ENCODE measurements around the gene SPX. TPM values are rescaled to one million over a fixed set of nuclear protein-coding genes. Genes with fewer than 3 reads are reported as not detected.

SPX gene
- total RNA-seq, 2 experiments from 2014 or later = 0.20 TPM; not detected in 1

GRCh38 chr12:21502872-21503271 lies 23.2 kb upstream of the SPX start:
- H3K27me3 Mint-ChIP-seq = no peaks in the 10 kb centered on the region
- no peak for TF ChIP-seq CTCF (IDR thresholded peaks at IDR 0.05)
- peaks cover 23% of the 10 kb centered on the region for H3K36me3 Mint-ChIP-seq (ENCODE audit: low read depth)
- H3K4me1 Mint-ChIP-seq (ENCODE audit: low read depth) = peaks cover 49% of the 10 kb centered on the region
- no peak for DNase-seq
- ChIA-PET CTCF (no interaction called here), POLR2A (interaction anchor here (0.6 to 1.3 kb wide), 2 partner anchors 52 to 59 kb away, joined by 3 to 4 read pairs; no protein-coding TSS in a partner anchor)
- no peak for ATAC-seq
- H3K4me3 Mint-ChIP-seq = no peak overlapping the region
- intact Hi-C loops (cut with micrococcal nuclease) = loop anchor here (5.0 kb wide), 3 partner anchors 46 to 154 kb away; partner anchors contain the start of genes LDHB and PYROXD1
- H3K9me3 Mint-ChIP-seq = no peaks in the 10 kb centered on the region
- no peak overlapping the region for H3K27ac Mint-ChIP-seq

- peaks cover 31% of the 10 kb centered on the region for H3K36me3 Mint-ChIP-seq (ENCODE audit: low read depth)
- intact Hi-C loops (cut with micrococcal nuclease) = no loop called here
- ChIA-PET CTCF (no interaction called here), POLR2A (interaction anchor here (0.8 kb wide), 2 partner anchors 23 to 151 kb away, joined by 3 read pairs; no protein-coding TSS in a partner anchor)
- no peaks in the 10 kb centered on the region for H3K9me3 Mint-ChIP-seq
- no peaks in the 10 kb centered on the region for H3K27me3 Mint-ChIP-seq
- H3K4me3 Mint-ChIP-seq = no peak overlapping the region
- no peak for TF ChIP-seq CTCF (IDR thresholded peaks at IDR 0.05)
- peaks cover 56% of the 10 kb centered on the region for H3K4me1 Mint-ChIP-seq (ENCODE audit: low read depth)
- no peak for ATAC-seq
- H3K27ac Mint-ChIP-seq = no peak overlapping the region
- DNase-seq = no peak
These were observed 20.2 kb upstream of the SPX start for GRCh38 chr12:21505888-21506287.

GRCh38 chr12:21507849-21508248 lies 18.2 kb upstream of the SPX start:
- Mint-ChIP-seq H3K9me3 (no peaks in the 10 kb centered on the region), H3K4me3 (no peak overlapping the region), H3K27me3 (no peaks in the 10 kb centered on the region), H3K36me3 (ENCODE audit: low read depth) (peaks cover 40% of the 10 kb centered on the region), H3K27ac (no peak overlapping the region), H3K4me1 (ENCODE audit: low read depth) (peaks cover 51% of the 10 kb centered on the region)
- TF ChIP-seq CTCF (IDR thresholded peaks at IDR 0.05) = no peak
- DNase-seq = no peak
- no peak for ATAC-seq
- intact Hi-C loops (cut with micrococcal nuclease) = no loop called here
- CTCF ChIA-PET = interaction anchor here (2.0 to 2.7 kb wide), 2 partner anchors 150 to 172 kb away, joined by 5 to 9 read pairs; partner anchors contain the start of gene LDHB
- POLR2A ChIA-PET = interaction anchor here (0.9 kb wide), 1 partner anchor 59 kb away, joined by 3 read pairs; no protein-coding TSS in a partner anchor

- peaks cover 32% of the 10 kb centered on the region for H3K4me1 Mint-ChIP-seq (ENCODE audit: low read depth)
- peak overlapping the region; percentile 28 for H3K4me3 Mint-ChIP-seq
- peak; percentile 90 for ATAC-seq
- intact Hi-C loops (cut with micrococcal nuclease) = no loop called here
- peak; percentile 6 for DNase-seq
- no peaks in the 10 kb centered on the region for H3K27me3 Mint-ChIP-seq
- POLR2A ChIA-PET = interaction anchor here (1.0 to 2.3 kb wide), 4 partner anchors 8 to 148 kb away, joined by 3 to 6 read pairs (median 4); partner anchors contain the start of genes GOLT1B, LDHB, PYROXD1 and RECQL
- TF ChIP-seq CTCF (IDR thresholded peaks at IDR 0.05) = no peak
- peaks cover 39% of the 10 kb centered on the region for H3K36me3 Mint-ChIP-seq (ENCODE audit: low read depth)
- H3K27ac Mint-ChIP-seq = peak overlapping the region; percentile 81
- H3K9me3 Mint-ChIP-seq = no peaks in the 10 kb centered on the region
- CTCF ChIA-PET = interaction anchor here (0.6 to 2.7 kb wide), 2 partner anchors 33 to 170 kb away, joined by 3 to 9 read pairs; no protein-coding TSS in a partner anchor
These were observed 16.3 kb upstream of the SPX start for GRCh38 chr12:21509768-21510167.

GRCh38 chr12:21516281-21516680 lies 9.8 kb upstream of the SPX start:
- ChIA-PET POLR2A (interaction anchor here (0.9 kb wide), 1 partner anchor 8 kb away, joined by 3 read pairs; no protein-coding TSS in a partner anchor), CTCF (no interaction called here)
- Mint-ChIP-seq H3K27ac (no peak overlapping the region), H3K36me3 (ENCODE audit: low read depth) (peaks cover 17% of the 10 kb centered on the region), H3K27me3 (no peaks in the 10 kb centered on the region), H3K4me1 (ENCODE audit: low read depth) (no peaks in the 10 kb centered on the region), H3K9me3 (no peaks in the 10 kb centered on the region), H3K4me3 (no peak overlapping the region)
- TF ChIP-seq CTCF (IDR thresholded peaks at IDR 0.05) = no peak
- intact Hi-C loops (cut with micrococcal nuclease) = no loop called here
- ATAC-seq = no peak
- DNase-seq = no peak

Data from activated CD8-positive, alpha-beta T cell treated with anti-CD3 and anti-CD28 coated beads for 36 hours (primary cell).